ENCODE measurements around the gene TOX2.

DNA sequence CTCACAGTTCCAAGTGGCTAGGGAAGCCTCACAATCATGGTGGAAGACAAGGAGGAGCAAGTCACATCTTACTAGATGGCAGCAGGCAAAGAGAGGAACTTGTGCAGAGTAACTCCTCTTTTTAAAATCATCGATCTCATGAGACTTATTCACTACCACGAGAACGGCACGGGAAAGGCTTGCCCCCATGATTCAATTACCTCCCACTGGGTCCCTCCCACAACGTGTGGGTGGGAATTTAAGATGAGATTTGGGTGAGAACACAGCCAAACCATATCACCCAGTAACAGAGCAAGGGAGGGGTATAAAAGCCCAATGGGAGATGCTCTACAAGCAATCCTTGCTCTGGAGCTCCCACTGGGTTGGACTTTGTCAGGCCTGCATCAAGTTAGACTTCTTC lies 192.0 kb downstream of the TOX2 start:
- TF ChIP-seq, protein P1, sequence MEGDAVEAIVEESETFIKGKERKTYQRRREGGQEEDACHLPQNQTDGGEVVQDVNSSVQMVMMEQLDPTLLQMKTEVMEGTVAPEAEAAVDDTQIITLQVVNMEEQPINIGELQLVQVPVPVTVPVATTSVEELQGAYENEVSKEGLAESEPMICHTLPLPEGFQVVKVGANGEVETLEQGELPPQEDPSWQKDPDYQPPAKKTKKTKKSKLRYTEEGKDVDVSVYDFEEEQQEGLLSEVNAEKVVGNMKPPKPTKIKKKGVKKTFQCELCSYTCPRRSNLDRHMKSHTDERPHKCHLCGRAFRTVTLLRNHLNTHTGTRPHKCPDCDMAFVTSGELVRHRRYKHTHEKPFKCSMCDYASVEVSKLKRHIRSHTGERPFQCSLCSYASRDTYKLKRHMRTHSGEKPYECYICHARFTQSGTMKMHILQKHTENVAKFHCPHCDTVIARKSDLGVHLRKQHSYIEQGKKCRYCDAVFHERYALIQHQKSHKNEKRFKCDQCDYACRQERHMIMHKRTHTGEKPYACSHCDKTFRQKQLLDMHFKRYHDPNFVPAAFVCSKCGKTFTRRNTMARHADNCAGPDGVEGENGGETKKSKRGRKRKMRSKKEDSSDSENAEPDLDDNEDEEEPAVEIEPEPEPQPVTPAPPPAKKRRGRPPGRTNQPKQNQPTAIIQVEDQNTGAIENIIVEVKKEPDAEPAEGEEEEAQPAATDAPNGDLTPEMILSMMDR (IDR thresholded peaks at IDR 0.05; ENCODE audit: low read depth, low read length), result no peak
- TF ChIP-seq POLR2A (IDR thresholded peaks at IDR 0.05; ENCODE audit: extremely low read depth, insufficient read length), result no peak
